ENCODE results near the gene GLYR1.

GLYR1 gene

GRCh38 chr16:4813251-4814003 lies 33.7 kb downstream of the GLYR1 start:
- no peak for FAIRE-seq
- no peak for DNase-seq (ENCODE audit: insufficient read length, low spot score)

DNA sequence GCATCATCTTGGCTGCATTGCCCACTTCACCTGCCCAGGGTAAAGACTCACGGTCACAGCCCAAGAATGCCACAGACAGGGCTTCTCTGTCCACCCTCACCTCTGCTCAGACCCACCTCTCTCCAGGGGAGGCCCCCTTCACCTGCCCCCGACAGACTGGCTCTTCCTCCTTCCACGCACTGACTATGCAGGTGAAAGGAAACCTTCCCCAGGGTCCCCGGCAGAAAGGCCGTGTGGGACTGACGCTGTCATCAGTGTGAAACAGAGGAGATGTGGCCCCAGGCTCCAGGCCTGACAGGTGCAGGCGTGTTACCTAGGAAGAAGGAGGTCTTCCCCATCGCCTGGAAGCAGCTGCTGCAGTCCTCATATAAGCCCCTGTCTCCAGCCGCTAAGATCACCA lies 35.3 kb downstream of the GLYR1 start:
- DNase-seq (ENCODE audit: insufficient read length, low spot score) (no peak), FAIRE-seq (no peak)

- no peak for DNase-seq (ENCODE audit: insufficient read length, low spot score)
Measured at GRCh38 chr16:4811242-4811641, 35.8 kb downstream of the GLYR1 start.

DNA sequence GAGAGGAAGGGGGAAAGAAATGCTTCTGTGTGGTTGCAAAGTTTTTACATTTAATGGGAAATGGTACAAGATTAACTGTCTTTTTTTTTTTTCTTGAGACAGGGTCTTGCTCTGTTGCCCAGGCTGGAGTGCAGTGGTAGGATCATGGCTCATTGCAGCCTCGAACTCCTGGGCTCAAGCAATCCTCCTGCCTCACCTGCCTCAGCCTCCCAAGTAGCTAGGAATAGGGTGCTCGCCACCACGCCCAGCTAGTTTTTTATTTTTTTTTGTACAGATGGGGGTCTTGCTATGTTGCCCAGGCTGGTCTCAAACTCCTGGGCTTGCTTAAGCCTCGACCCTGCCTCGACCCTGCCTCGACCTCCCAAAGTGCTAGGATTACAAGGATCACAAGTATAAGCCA lies 40.8 kb downstream of the GLYR1 start:
- no peak for DNase-seq (ENCODE audit: insufficient read length, low spot score)
- FAIRE-seq = no peak

More at GRCh38 chr16:4811242-4811641, 35.8 kb downstream of the GLYR1 start:
- FAIRE-seq = no peak

- DNase-seq (ENCODE audit: insufficient read length, low spot score) (no peak), FAIRE-seq (no peak)
Measured at GRCh38 chr16:4805231-4805630, 41.9 kb downstream of the GLYR1 start.

DNA sequence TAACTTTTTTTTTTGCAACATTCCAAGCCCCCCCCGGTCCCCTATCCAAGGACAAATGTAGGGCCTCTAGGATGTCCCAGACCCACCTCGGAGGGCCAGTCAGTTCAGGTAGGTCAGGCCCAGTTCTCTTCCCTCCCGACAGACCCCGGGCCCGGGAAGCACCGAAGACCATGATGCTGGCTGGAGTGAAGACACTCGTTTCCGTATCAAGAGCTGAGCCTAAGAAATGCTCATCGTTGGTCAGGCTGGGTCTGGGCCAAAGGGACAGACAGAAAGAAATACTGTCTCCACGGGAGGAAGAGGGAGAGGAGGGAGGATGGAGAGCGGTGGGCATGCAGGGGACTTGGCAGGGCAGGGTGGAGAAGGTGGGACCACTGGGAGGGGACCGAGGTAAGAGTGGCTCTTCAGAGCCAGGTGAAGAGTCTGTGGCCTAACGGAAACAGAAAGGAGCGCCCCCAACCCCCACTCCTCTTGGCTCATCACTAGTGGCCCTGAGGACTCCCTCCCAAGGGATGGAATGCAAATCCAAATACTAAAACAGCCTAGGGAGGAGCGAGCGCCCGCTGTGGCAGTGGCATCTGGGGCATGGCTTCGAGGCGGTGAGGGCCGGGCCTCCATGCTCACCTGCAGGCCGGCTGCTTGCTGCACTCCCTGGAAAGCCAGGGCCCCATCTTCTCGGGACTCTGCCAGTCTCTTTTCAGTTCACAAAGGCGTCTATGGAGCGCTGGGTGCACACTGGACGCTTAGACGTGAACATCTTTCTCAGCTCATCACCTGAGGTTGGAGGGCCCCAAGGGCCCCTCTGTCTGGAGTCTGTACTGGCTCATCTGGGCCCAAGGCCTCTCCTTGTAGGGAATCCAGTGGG lies 43.0 kb downstream of the GLYR1 start:
- DNase-seq (ENCODE audit: insufficient read length, low spot score) (no peak), FAIRE-seq (no peak)

GRCh38 chr16:4803401-4803844 lies 43.7 kb downstream of the GLYR1 start:
- FAIRE-seq (no peak), DNase-seq (ENCODE audit: insufficient read length, low spot score) (no peak)

GRCh38 chr16:4802659-4803287 lies 44.3 kb downstream of the GLYR1 start:
- peak; percentile 89 for FAIRE-seq
- peak; percentile 98 for DNase-seq (ENCODE audit: insufficient read length, low spot score)

DNA sequence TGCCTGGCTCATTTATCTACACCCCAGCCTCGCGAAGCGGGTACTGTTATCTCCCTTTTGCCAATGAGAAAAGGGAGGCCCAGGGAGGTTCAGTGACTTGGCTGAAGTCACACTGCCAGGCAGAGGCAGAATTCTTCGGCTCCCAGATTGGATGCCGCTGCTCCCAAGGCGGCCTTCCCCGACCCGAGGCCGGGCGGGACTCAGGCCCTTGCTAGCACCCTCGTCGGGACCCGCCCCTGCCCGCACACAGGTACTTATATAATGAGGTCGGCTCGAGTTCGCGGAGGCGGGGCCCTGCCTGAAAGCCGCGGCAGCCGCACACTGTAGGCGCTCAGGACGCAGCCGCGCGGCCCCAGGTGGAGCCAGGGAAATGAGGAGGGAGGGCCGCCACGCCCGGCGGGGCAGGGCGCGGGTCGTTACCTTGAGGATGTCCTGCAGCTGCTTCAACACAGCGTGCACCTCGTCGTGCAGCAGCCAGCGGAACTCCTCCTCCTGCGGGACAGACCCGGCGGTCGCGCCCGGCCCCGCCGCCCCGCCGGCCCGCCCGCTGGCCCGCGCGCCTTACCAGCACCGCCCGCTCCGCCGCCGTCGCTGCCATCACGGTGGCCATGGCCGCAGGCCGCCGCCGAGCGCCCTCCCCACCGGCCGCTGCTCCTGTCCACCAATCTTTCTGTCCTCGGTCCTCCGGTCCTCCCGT lies 45.0 kb downstream of the GLYR1 start, which contains the start of gene ROGDI:
ROGDI (minus strand) TSS at position 672 of the 697 bp plus-strand sequence; CDS start at position 610, 62 bp downstream.
- no peak for FAIRE-seq
- DNase-seq (ENCODE audit: insufficient read length, low spot score) = peak; percentile 65

GRCh38 chr16:4801051-4801961 lies 45.8 kb downstream of the GLYR1 start:
- FAIRE-seq = no peak
- DNase-seq (ENCODE audit: insufficient read length, low spot score) = no peak

DNA sequence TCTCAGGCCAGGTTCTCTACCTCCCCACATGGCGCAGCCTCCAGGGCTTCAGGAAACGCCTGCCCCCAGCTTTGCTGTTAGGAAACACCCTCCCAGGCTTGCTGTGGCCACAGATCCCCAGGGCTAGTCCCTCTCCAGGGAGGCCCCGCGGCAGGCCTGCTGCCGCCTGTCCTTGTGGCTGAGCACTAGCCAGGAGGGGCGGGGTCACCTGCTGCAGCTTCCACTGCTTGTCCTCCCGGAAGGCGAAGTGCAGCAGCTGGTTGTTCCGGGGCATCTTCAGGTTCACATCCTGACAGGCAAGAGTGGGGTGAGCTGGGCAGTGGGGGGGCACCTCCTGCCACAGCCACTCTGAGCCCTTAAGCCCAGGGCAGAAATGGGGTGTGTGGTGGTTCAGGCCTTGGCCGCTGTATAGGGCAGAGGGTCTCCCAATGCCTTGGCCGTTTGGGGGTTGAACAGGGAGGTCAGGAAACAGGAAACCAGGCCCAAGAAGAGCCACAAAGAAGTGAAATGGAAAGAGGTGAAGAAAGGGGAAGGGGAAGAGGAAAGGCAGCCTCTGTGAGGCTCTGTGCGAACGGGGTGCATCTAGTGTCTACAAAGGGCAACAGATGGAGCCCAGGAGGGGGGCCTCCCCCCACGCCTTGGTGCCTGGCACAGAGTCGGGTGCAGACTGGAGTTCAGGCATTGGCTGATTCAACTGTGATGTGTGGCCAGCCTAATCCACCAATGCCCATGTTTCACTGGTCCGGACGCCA lies 46.6 kb downstream of the GLYR1 start:
- DNase-seq (ENCODE audit: insufficient read length, low spot score) = no peak
- FAIRE-seq = no peak

GRCh38 chr16:4799171-4799855 lies 47.8 kb downstream of the GLYR1 start:
- DNase-seq (ENCODE audit: insufficient read length, low spot score) = no peak
- FAIRE-seq = no peak

DNA sequence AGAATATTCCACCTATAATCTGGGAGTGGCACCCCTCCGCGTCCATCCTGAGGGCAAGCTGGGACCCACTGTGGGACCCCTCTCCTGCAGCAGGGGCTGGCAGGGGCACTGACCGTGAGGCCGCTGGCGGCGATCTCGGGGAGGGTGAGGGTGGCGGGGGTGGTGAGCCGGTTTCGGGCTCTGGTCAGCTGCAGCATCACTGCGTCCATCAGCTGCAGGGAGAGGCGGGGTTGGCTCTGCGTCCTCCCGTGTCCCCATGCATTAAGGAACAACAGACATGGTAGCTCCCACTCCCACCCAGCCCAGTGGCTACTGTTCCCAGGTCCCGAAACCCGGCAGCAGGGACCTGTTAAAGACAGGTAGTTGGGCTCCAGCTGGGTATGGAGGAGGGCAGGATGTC lies 48.6 kb downstream of the GLYR1 start:
- FAIRE-seq = no peak
- DNase-seq (ENCODE audit: insufficient read length, low spot score) = no peak

DNA sequence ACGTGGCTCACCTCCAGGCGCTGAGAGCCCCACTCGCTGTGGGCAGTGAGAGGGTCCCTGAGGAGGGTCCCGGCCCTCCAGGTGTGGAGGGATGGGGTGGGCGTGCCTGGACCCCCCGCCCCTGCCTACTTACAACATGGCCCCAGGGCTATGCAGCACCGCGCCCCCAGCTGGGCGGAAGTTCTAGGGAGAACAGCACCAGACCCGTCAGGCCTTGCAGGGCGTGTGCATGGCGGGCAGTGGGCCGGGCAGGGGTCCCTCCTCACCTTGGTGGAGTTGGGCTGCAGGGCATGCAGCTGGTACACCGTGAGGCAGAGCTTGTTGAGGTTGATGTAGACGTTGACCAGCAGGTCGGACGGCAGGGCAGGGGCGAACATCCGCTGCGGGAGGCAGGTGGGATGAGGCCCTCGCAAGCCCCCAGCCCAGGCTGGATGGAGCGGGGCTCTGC lies 49.3 kb downstream of the GLYR1 start:
- DNase-seq (ENCODE audit: insufficient read length, low spot score) (no peak), FAIRE-seq (no peak)

GRCh38 chr16:4796982-4797804 lies 49.9 kb downstream of the GLYR1 start:
- no peak for FAIRE-seq
- DNase-seq (ENCODE audit: insufficient read length, low spot score) = no peak

GRCh38 chr16:4795828-4796572 lies 51.1 kb downstream of the GLYR1 start:
- no peak for FAIRE-seq
- no peak for DNase-seq (ENCODE audit: insufficient read length, low spot score)

Data from HTR-8/SVneo (cell line).